ENCODE measurements around the gene PHTF2. TPM values are rescaled to one million over a fixed set of nuclear protein-coding genes. Genes with fewer than 3 reads are reported as not detected.
A peak's percentile ranks its signal among the peaks of the same experiment; 100 is the strongest.

PHTF2 gene
- total RNA-seq, 1 experiment from 2014 or later: 26.7 TPM

DNA sequence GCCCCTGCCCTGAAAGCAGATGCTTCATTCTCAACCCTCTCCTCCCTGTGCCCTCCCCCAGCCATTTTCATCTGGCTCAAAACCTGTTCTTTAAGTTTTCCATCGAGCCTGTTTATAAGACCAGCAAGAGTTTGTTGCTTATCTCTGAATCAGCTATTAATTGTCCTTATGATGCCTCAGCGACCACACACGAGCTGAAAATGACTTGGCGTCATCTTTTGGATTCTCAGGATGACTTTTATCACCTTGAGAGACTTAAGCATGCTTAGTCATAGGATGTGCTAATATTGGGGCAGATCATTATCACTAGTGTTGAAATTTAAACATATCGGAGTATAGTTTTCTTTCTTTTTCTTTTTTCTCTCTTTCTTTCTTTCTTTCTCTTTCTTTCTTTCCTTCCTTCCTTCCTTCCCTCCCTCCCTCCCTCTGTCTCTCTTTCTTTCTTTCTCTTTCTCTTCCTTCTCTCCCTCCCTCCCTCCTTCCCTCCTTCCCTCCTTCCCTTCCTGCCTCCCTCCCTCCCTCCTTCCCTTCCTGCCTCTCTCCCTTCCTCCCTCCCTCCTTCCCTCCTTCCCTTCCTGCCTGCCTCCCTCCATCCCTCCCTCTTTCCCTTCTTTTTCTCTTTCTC is 184.5 kb downstream of the PHTF2 start:
- intact Hi-C loops (cut with micrococcal nuclease): no loop called here
- ChIA-PET RAD21 (ENCODE audit: low non-redundant PET in 1 of 2, low total read pairs in 2 of 2, uncharacterized antibody in 2 of 2, unreplicated experiment in 2 of 2) (no interaction called here), CTCF (no interaction called here), POLR2A (no interaction called here)
- Histone ChIP-seq H3K9ac (ENCODE audit: low read length) (no peak overlapping the region), H3K4me1 (ENCODE audit: control insufficient read depth in 1 of 2, insufficient read depth in 2 of 2, low read length in 2 of 2) (peaks cover 0 to 15% of the 10 kb centered on the region in 2 experiments; a peak in 2 of 4 replicates), H3K27me3 (ENCODE audit: insufficient read depth, low read length) (no peaks in the 10 kb centered on the region), H3K27ac (ENCODE audit: low read depth, low read length) (no peak overlapping the region), H3K36me3 (ENCODE audit: control insufficient read depth in 1 of 2, insufficient read depth in 2 of 2, low read length in 2 of 2) (no peaks in the 10 kb centered on the region), H3K79me2 (ENCODE audit: insufficient read depth, low read length) (no peaks in the 10 kb centered on the region), H3K4me3 (replicated peaks in 1 of 2; ENCODE audit: low read depth in 1 of 2, low read length in 2 of 2) (no peak overlapping the region), H2AFZ (ENCODE audit: low read depth, low read length, poor library complexity, severe bottlenecking) (peak overlapping the region; percentile 35), H3K9me2 (ENCODE audit: insufficient read depth) (no peaks in the 10 kb centered on the region), H4K20me1 (ENCODE audit: insufficient read depth) (no peaks in the 10 kb centered on the region), H3K4me2 (ENCODE audit: low read length) (no peak overlapping the region), H3K9me3 (ENCODE audit: control insufficient read depth in 1 of 2, insufficient read depth in 1 of 2, low read depth in 1 of 2, low read length in 2 of 2) (no peaks in the 10 kb centered on the region)
- DNase-seq (ENCODE audit: low read depth, low spot score) (no peak), ATAC-seq (no peak)
- TF ChIP-seq, protein P1, sequence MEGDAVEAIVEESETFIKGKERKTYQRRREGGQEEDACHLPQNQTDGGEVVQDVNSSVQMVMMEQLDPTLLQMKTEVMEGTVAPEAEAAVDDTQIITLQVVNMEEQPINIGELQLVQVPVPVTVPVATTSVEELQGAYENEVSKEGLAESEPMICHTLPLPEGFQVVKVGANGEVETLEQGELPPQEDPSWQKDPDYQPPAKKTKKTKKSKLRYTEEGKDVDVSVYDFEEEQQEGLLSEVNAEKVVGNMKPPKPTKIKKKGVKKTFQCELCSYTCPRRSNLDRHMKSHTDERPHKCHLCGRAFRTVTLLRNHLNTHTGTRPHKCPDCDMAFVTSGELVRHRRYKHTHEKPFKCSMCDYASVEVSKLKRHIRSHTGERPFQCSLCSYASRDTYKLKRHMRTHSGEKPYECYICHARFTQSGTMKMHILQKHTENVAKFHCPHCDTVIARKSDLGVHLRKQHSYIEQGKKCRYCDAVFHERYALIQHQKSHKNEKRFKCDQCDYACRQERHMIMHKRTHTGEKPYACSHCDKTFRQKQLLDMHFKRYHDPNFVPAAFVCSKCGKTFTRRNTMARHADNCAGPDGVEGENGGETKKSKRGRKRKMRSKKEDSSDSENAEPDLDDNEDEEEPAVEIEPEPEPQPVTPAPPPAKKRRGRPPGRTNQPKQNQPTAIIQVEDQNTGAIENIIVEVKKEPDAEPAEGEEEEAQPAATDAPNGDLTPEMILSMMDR (IDR thresholded peaks at IDR 0.05 in 2 of 3, conservative IDR thresholded peaks at IDR 0.05 in 1 of 3; ENCODE audit: borderline replicate concordance in 1 of 3, insufficient read depth in 1 of 3, low read depth in 2 of 3, low read length in 2 of 3): no peak
- no peak for TF ChIP-seq POLR2A (IDR thresholded peaks at IDR 0.05; ENCODE audit: borderline replicate concordance, extremely low read depth, insufficient read depth, insufficient read length)
- TF ChIP-seq, protein P2, sequence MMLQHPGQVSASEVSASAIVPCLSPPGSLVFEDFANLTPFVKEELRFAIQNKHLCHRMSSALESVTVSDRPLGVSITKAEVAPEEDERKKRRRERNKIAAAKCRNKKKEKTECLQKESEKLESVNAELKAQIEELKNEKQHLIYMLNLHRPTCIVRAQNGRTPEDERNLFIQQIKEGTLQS (IDR thresholded peaks at IDR 0.05): no peak
- no peak for TF ChIP-seq CBX3 (IDR thresholded peaks at IDR 0.05; ENCODE audit: low read depth)
- no peak for TF ChIP-seq CEBPB (IDR thresholded peaks at IDR 0.05; ENCODE audit: low read depth)
- no peak for TF ChIP-seq EZH2 (IDR thresholded peaks at IDR 0.05)
- no peak for TF ChIP-seq YY1 (IDR thresholded peaks at IDR 0.05; ENCODE audit: extremely low read depth, insufficient replicate concordance, low read depth, low read length)
- no TSS peak for BruUV-seq (replicated peaks)

DNA sequence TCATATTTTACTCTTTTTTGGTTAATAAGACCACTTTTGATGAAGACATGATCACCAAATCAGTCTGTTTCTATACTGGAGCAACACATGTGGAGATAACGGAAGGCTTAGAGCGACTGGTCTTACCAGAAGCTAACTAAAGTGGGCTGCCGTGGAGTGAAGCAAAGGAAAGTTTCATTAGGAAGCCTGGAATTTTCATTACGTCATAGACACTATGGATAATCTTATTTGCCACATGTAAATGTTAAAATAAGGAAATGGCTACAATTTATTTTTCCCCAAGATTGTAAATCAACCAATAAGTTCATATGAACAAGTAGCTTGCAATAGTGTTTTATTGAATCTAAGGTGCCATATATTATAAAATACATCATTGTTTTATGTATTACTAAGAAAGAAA is 185.4 kb downstream of the PHTF2 start:
- H3K27me3 ChIP-seq (ENCODE audit: insufficient read depth, low read length): no peaks in the 10 kb centered on the region
- no peaks in the 10 kb centered on the region for H3K79me2 ChIP-seq (ENCODE audit: insufficient read depth, low read length)
- H3K4me1 ChIP-seq (ENCODE audit: control insufficient read depth in 1 of 2, insufficient read depth in 2 of 2, low read length in 2 of 2): peaks cover 0 to 15% of the 10 kb centered on the region in 2 experiments; a peak in 2 of 4 replicates
- no peaks in the 10 kb centered on the region for H3K9me2 ChIP-seq (ENCODE audit: insufficient read depth)
- ChIA-PET RAD21 (ENCODE audit: low non-redundant PET in 1 of 2, low total read pairs in 2 of 2, uncharacterized antibody in 2 of 2, unreplicated experiment in 2 of 2) (no interaction called here), POLR2A (no interaction called here), CTCF (interaction anchor here (0.7 kb wide), 1 partner anchor 9 kb away, joined by 3 read pairs; no protein-coding TSS in a partner anchor)
- no peaks in the 10 kb centered on the region for H4K20me1 ChIP-seq (ENCODE audit: insufficient read depth)
- no peaks in the 10 kb centered on the region for H3K36me3 ChIP-seq (ENCODE audit: control insufficient read depth in 1 of 2, insufficient read depth in 2 of 2, low read length in 2 of 2)
- H3K4me2 ChIP-seq (ENCODE audit: low read length): no peak overlapping the region
- no peak overlapping the region for H3K4me3 ChIP-seq (replicated peaks in 1 of 2; ENCODE audit: low read depth in 1 of 2, low read length in 2 of 2)
- no peak overlapping the region for H3K9ac ChIP-seq (ENCODE audit: low read length)
- ATAC-seq (no peak), DNase-seq (ENCODE audit: low read depth, low spot score) (no peak)
- no peak overlapping the region for H3K27ac ChIP-seq (ENCODE audit: low read depth, low read length)
- TF ChIP-seq, protein P1 (IDR thresholded peaks at IDR 0.05 in 2 of 3, conservative IDR thresholded peaks at IDR 0.05 in 1 of 3; ENCODE audit: borderline replicate concordance in 1 of 3, insufficient read depth in 1 of 3, low read depth in 2 of 3, low read length in 2 of 3): no peak
- TF ChIP-seq EGR1 (IDR thresholded peaks at IDR 0.05; ENCODE audit: low read depth): no peak
- no peak for TF ChIP-seq SP1 (IDR thresholded peaks at IDR 0.05; ENCODE audit: low read depth)
- TF ChIP-seq SIN3A (IDR thresholded peaks at IDR 0.05; ENCODE audit: low read depth): no peak
- no peak for TF ChIP-seq POLR2A (IDR thresholded peaks at IDR 0.05; ENCODE audit: borderline replicate concordance, extremely low read depth, insufficient read depth, insufficient read length)
- BruUV-seq (replicated peaks): no TSS peak
- intact Hi-C loops (cut with micrococcal nuclease): no loop called here
- no peaks in the 10 kb centered on the region for H3K9me3 ChIP-seq (ENCODE audit: control insufficient read depth in 1 of 2, insufficient read depth in 1 of 2, low read depth in 1 of 2, low read length in 2 of 2)
- no peak overlapping the region for H2AFZ ChIP-seq (ENCODE audit: low read depth, low read length, poor library complexity, severe bottlenecking)

Measured in HCT116 (cell line).